GM12801 (cell line): ENCODE data around the gene PLPPR1.

Experiments
- CTCF ChIP-seq: IDR thresholded peaks from one replicate; pipeline ENCODE4 v1.5.1; 2011; ENCODE audit warnings: control low read depth; ENCODE audit not compliant: insufficient read length; ENCODE audit errors: extremely low read depth

Gene PLPPR1

GRCh38 chr9:101353683-101354082, 325.2 kb downstream of the PLPPR1 start:
- TF ChIP-seq CTCF: no peak

GRCh38 chr9:101354143-101354764, 325.7 kb downstream of the PLPPR1 start:
- TF ChIP-seq CTCF: no peak

DNA sequence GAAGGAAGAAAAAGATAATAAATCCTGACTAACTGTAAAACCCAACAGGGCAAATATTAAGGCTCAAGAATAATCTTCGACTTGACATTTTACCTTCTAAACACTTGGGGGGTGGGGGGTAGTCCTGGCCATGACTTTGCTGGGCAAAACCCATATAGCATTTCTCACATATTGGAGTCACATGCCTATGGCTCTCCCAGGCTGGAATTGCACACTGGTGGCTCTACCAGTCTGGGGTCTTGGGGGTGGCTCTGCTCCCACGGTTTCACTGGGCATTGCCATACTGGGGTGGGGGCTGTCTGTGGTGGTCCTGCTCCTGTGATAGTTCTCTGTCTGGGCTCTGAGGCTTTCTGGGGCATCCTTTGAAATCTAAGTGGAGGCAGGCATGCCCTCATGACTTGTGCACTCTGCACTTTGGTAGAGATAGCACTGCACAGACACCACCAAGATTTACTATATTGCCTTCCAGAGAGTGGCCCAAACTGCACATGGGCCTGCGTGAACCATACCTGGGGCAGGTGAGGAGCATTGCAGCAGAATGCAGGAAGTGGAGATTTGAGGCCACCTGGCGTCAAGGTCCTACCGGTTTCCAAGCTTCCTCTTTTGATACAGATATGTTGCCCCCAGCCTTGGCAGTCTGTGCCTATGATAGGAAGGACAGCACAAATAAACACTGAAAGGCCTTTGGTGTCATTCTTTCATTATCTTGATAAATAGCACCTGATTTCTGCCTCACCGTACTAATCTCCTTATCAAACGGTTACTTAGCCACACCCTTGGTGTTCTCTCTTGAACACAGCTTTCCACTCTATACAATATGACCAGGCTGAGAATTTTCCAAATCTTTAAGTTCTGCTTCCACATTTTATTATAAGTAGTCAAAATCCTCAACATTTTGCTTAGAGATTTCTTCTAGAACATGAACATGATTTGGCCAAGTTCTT, 326.5 kb downstream of the PLPPR1 start:
- no peak for TF ChIP-seq CTCF

GRCh38 chr9:101356619-101357018, 328.1 kb downstream of the PLPPR1 start:
- no peak for TF ChIP-seq CTCF

GRCh38 chr9:101359679-101360078, 331.2 kb downstream of the PLPPR1 start:
- TF ChIP-seq CTCF: no peak

- TF ChIP-seq CTCF: no peak
These were observed 332.1 kb downstream of the PLPPR1 start for GRCh38 chr9:101360647-101361046.

GRCh38 chr9:101362450-101362849, 333.9 kb downstream of the PLPPR1 start:
- TF ChIP-seq CTCF: no peak
